GM13976 (cell line): ENCODE results near the gene KLK4.

Experiments used
- DNase-seq: peaks from one replicate; pipeline ENCODE4 v3.0.0; 2012; ENCODE audit warnings: low spot score
- in situ Hi-C: fragments of 300-500 bp; cut with MboI; formaldehyde crosslinking; loops from one replicate; pipeline ENCODE4 v1.12.0; 2022; ENCODE audit warnings: low sequenced_read_pairs, mixed read lengths, inconsistent platforms; ENCODE audit not compliant: unreplicated experiment
- TF ChIP-seq, protein P1 (sequence below): IDR thresholded peaks from 2 replicates; pipeline ENCODE4 v1.5.1; 2012; ENCODE audit warnings: borderline replicate concordance, mild to moderate bottlenecking; ENCODE audit not compliant: insufficient read depth; ENCODE audit errors: extremely low read depth, missing control alignments, control extremely low read depth

KLK4 gene

DNA sequence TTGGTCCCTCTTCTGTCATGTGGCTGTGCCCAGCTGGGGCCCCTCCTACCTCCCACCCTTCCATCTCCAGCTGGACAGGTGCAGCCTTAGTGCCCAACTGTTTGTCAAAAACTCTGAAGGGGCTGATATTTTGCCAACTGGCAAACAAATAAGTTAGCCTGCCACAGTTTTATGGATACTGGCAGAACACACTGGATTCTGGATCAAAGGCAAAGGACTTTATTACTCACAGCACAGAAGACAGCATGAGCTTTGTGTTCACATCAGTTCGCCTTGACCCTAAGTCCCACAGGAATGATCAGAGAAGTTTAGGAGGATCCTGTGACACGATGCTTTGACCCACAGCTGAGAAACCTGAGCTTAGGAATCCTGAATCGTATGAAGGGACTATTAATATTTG lies 21.6 kb downstream of the KLK4 start:
- DNase-seq: no peak
- TF ChIP-seq, protein P1, sequence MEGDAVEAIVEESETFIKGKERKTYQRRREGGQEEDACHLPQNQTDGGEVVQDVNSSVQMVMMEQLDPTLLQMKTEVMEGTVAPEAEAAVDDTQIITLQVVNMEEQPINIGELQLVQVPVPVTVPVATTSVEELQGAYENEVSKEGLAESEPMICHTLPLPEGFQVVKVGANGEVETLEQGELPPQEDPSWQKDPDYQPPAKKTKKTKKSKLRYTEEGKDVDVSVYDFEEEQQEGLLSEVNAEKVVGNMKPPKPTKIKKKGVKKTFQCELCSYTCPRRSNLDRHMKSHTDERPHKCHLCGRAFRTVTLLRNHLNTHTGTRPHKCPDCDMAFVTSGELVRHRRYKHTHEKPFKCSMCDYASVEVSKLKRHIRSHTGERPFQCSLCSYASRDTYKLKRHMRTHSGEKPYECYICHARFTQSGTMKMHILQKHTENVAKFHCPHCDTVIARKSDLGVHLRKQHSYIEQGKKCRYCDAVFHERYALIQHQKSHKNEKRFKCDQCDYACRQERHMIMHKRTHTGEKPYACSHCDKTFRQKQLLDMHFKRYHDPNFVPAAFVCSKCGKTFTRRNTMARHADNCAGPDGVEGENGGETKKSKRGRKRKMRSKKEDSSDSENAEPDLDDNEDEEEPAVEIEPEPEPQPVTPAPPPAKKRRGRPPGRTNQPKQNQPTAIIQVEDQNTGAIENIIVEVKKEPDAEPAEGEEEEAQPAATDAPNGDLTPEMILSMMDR: no peak
- in situ Hi-C loops: no loop called here

DNA sequence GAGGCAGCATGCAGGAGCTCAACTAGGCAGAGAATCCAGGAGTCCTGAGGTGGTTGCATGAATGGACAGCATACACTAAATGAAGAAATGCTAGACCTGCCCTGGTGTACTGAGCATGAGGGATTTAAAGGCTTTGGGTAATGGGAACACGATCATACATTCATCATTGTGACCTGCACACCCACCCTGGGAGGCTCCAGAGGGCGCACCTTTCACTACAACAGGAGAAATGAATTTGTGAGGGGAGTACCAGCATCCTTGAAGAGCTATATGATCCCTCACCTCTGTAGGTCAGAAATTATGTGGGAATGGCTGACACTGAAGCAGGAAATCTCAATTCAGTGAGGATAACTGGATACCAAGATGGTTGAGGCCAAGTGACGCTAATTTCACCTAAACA lies 29.0 kb downstream of the KLK4 start:
- TF ChIP-seq, protein P1: no peak
- in situ Hi-C loops: no loop called here
- no peak for DNase-seq

DNA sequence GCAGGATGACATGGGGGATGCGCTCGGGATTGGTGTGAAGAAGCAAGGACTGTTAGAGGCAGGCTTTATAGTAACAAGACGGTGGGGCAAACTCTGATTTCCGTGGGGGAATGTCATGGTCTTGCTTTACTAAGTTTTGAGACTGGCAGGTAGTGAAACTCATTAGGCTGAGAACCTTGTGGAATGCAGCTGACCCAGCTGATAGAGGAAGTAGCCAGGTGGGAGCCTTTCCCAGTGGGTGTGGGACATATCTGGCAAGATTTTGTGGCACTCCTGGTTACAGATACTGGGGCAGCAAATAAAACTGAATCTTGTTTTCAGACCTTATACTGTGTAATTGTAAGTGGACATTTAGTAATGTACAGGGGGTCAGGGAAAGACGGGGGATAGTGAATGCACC lies 31.0 kb downstream of the KLK4 start:
- DNase-seq: no peak
- TF ChIP-seq, protein P1: no peak
- in situ Hi-C loops: no loop called here

DNA sequence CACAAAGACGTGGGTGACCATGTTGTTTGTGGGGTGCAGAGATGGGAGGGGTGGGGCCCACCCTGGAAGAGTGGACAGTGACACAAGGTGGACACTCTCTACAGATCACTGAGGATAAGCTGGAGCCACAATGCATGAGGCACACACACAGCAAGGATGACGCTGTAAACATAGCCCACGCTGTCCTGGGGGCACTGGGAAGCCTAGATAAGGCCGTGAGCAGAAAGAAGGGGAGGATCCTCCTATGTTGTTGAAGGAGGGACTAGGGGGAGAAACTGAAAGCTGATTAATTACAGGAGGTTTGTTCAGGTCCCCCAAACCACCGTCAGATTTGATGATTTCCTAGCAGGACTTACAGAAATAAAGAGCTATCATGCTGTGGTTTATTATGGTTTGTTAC lies 32.3 kb downstream of the KLK4 start:
- TF ChIP-seq, protein P1: no peak
- in situ Hi-C loops: no loop called here
- no peak for DNase-seq

DNA sequence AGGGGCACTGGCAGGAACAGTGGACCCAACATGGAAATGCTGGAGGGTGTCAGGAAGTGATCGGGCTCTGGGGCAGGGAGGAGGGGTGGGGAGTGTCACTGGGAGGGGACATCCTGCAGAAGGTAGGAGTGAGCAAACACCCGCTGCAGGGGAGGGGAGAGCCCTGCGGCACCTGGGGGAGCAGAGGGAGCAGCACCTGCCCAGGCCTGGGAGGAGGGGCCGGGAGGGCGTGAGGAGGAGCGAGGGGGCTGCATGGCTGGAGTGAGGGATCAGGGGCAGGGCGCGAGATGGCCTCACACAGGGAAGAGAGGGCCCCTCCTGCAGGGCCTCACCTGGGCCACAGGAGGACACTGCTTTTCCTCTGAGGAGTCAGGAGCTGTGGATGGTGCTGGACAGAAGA lies 33.9 kb downstream of the KLK4 start:
- TF ChIP-seq, protein P1: no peak
- in situ Hi-C loops: no loop called here
- no peak for DNase-seq

DNA sequence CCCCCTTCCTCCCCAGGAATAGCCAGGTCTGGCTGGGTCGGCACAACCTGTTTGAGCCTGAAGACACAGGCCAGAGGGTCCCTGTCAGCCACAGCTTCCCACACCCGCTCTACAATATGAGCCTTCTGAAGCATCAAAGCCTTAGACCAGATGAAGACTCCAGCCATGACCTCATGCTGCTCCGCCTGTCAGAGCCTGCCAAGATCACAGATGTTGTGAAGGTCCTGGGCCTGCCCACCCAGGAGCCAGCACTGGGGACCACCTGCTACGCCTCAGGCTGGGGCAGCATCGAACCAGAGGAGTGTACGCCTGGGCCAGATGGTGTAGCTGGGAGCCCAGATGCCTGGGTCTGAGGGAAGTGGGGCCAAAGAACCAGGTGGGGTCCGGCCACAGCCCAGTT lies 34.7 kb downstream of the KLK4 start:
- in situ Hi-C loops: no loop called here
- no peak for DNase-seq
- TF ChIP-seq, protein P1: no peak
